GM06990 (cell line): ENCODE data around the gene CBX5.
A peak's percentile ranks its signal among the peaks of the same experiment; 100 is the strongest.

Source experiments
- DNase-seq: peaks from one replicate; pipeline ENCODE4 v3.0.0-alpha.2; 2011; ENCODE audit not compliant: insufficient read length; ENCODE audit errors: extremely low read depth
- H3K27me3 ChIP-seq: replicated peaks from 2 replicates; pipeline ENCODE4 v1.6.0; 2011; ENCODE audit warnings: low read length; ENCODE audit not compliant: control insufficient read depth, insufficient read depth
- H3K36me3 ChIP-seq: 2 replicates; pipeline ENCODE4 v1.5.1; 2011; ENCODE audit warnings: low read length; ENCODE audit not compliant: control insufficient read depth, insufficient read depth
- H3K4me3 ChIP-seq: replicated peaks from 2 replicates; pipeline ENCODE4 v1.5.1; 2011; ENCODE audit warnings: low read depth, mild to moderate bottlenecking, control low read depth, low read length
- CTCF ChIP-seq: IDR thresholded peaks from 2 replicates; pipeline ENCODE4 v1.5.1; 2011; ENCODE audit warnings: low read length, control low read depth, mild to moderate bottlenecking, inconsistent platforms; ENCODE audit not compliant: insufficient read depth, poor library complexity, severe bottlenecking

CBX5 gene

GRCh38 chr12:54294953-54295566, 15.1 kb upstream of the CBX5 start:
- peaks cover 3% of the 10 kb centered on the region for H3K27me3 ChIP-seq
- no peaks in the 10 kb centered on the region for H3K36me3 ChIP-seq
- no peak for DNase-seq
- H3K4me3 ChIP-seq, result no peak overlapping the region
- no peak for TF ChIP-seq CTCF

- peak; percentile 95 for TF ChIP-seq CTCF
- Histone ChIP-seq H3K4me3 (no peak overlapping the region), H3K27me3 (peaks cover 3% of the 10 kb centered on the region), H3K36me3 (no peaks in the 10 kb centered on the region)
- DNase-seq, result no peak
Measured at GRCh38 chr12:54294152-54294952, 14.4 kb upstream of the CBX5 start.

GRCh38 chr12:54292931-54293241, 13.0 kb upstream of the CBX5 start:
- no peak for DNase-seq
- H3K36me3 ChIP-seq, result no peaks in the 10 kb centered on the region
- H3K4me3 ChIP-seq, result no peak overlapping the region

GRCh38 chr12:54292083-54292930, 12.4 kb upstream of the CBX5 start:
- Histone ChIP-seq H3K27me3 (no peaks in the 10 kb centered on the region), H3K4me3 (no peak overlapping the region), H3K36me3 (peaks cover 4% of the 10 kb centered on the region)
- no peak for DNase-seq
- no peak for TF ChIP-seq CTCF

More at GRCh38 chr12:54292931-54293241, 13.0 kb upstream of the CBX5 start:
- no peaks in the 10 kb centered on the region; the same call in 1 of the 2 replicates for H3K27me3 ChIP-seq
- no peak for TF ChIP-seq CTCF

- Histone ChIP-seq H3K4me3 (no peak overlapping the region), H3K36me3 (peaks cover 24% of the 10 kb centered on the region), H3K27me3 (no peaks in the 10 kb centered on the region)
- TF ChIP-seq CTCF, result no peak
- no peak for DNase-seq
Measured at GRCh38 chr12:54287261-54288157, 7.6 kb upstream of the CBX5 start.
